ENCODE measurements around the gene MSH2.
"Not testable (repeated sequence)": the region's sequence is repeated elsewhere in the genome, so short reads cannot be mapped to it uniquely, and the experiment has no call there.

The MSH2 gene

DNA sequence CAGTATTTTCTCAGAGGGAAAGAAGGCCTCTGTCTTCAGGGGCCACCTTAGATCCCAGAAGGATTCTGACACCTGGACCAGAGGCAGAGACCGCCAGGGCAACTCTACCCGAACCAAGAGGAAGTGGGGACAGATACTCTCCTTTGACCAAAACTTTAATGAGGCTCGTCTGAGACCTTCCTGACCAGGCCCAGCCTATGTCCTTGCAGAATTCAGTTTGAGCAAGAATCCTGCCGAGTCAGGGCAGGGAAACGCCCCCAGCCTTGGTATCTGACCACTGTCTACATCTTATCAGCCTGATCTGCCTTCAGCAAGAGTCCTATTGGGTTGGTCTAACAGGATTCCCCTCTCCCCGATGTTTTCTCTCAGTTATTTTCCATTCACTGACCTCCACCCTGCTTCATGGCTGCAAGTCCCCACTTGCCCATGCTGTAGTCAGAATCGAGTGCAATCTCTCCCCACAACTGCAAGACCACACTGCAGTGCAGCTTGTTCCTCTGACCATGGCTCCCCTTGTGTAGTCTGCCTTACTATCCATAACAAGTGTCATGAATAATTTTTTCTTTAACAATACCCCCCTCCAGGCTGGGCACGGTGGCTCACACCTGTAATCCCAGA is 95.0 kb downstream of the MSH2 start:
- H3K27me3 Mint-ChIP-seq (ENCODE audit: low read depth), result peaks cover 5% of the 10 kb centered on the region
- peaks cover 16% of the 10 kb centered on the region for H3K36me3 Mint-ChIP-seq (ENCODE audit: low read depth)
- H3K9me3 Mint-ChIP-seq, result peaks cover 29% of the 10 kb centered on the region
- no peak overlapping the region for H3K27ac Mint-ChIP-seq
- TF ChIP-seq, protein P1, sequence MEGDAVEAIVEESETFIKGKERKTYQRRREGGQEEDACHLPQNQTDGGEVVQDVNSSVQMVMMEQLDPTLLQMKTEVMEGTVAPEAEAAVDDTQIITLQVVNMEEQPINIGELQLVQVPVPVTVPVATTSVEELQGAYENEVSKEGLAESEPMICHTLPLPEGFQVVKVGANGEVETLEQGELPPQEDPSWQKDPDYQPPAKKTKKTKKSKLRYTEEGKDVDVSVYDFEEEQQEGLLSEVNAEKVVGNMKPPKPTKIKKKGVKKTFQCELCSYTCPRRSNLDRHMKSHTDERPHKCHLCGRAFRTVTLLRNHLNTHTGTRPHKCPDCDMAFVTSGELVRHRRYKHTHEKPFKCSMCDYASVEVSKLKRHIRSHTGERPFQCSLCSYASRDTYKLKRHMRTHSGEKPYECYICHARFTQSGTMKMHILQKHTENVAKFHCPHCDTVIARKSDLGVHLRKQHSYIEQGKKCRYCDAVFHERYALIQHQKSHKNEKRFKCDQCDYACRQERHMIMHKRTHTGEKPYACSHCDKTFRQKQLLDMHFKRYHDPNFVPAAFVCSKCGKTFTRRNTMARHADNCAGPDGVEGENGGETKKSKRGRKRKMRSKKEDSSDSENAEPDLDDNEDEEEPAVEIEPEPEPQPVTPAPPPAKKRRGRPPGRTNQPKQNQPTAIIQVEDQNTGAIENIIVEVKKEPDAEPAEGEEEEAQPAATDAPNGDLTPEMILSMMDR (IDR thresholded peaks at IDR 0.05; ENCODE audit: unreplicated experiment in 3 of 3), result no peak
- no peaks in the 10 kb centered on the region for H3K4me1 Mint-ChIP-seq
- H3K4me3 Mint-ChIP-seq, result no peak overlapping the region

DNA sequence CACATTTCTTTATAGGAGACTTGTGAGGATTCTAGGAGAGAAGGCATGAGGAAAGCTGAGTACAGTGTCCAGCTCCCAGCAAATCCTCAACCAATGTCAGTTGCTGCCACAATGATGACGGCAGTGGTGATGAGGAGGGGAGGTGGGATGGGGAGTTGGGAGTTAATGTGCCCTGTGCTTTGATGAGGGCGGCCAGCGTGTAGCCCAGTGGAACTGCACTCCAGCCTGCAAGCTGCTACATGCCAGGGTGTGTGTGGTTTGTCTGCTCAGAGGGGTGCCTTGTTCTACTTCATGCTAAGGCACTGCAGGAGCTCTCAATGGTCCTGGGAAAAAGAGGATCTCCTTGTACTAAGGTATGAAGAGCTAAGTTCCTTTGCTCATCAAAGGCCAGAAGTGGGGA is 96.1 kb downstream of the MSH2 start:
- peaks cover 26% of the 10 kb centered on the region for H3K9me3 Mint-ChIP-seq
- no peak overlapping the region for H3K4me3 Mint-ChIP-seq
- H3K27ac Mint-ChIP-seq, result no peak overlapping the region
- H3K27me3 Mint-ChIP-seq (ENCODE audit: low read depth), result peaks cover 2% of the 10 kb centered on the region
- H3K36me3 Mint-ChIP-seq (ENCODE audit: low read depth), result peaks cover 8% of the 10 kb centered on the region
- TF ChIP-seq, protein P1 (IDR thresholded peaks at IDR 0.05; ENCODE audit: unreplicated experiment in 3 of 3), result no peak
- H3K4me1 Mint-ChIP-seq, result no peaks in the 10 kb centered on the region

DNA sequence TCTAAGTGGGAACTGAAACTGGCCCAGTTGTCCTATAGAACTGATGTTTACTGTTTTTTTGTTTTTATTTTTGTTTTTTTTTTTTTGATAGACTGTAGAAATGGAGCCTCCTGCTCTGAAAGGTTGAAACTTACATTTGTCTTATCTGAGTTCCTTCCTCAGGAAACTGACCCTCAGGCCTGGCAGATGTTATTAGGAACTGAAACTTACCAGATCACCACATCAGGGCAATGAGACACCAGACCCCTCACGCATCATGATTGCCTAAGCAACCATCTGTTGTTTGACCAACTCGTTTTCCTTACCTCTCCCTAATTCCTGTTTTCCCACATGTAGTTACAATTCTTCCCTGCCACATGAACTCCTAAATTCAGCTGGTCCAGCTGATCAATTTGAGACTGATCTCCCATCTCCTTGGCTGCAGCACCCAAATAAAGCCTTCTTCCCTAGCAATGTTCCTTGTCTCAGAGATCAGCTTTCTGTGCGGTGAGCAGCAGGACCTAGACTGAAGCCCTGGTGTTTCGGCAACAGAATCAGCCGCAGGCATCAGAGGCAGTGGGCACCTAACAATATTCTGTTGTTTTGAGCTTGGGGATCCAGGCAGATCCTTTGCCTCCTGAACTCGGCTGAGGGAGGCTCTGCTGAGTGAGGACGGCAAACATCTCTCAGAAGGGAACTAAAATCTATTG is 96.8 kb downstream of the MSH2 start:
- H3K27me3 Mint-ChIP-seq (ENCODE audit: low read depth), result no peaks in the 10 kb centered on the region
- H3K27ac Mint-ChIP-seq, result no peak overlapping the region
- TF ChIP-seq, protein P1 (IDR thresholded peaks at IDR 0.05; ENCODE audit: unreplicated experiment in 3 of 3), result no peak
- no peak overlapping the region for H3K4me3 Mint-ChIP-seq
- H3K36me3 Mint-ChIP-seq (ENCODE audit: low read depth), result peaks cover 8% of the 10 kb centered on the region
- H3K9me3 Mint-ChIP-seq, result peaks cover 32% of the 10 kb centered on the region
- H3K4me1 Mint-ChIP-seq, result no peaks in the 10 kb centered on the region

DNA sequence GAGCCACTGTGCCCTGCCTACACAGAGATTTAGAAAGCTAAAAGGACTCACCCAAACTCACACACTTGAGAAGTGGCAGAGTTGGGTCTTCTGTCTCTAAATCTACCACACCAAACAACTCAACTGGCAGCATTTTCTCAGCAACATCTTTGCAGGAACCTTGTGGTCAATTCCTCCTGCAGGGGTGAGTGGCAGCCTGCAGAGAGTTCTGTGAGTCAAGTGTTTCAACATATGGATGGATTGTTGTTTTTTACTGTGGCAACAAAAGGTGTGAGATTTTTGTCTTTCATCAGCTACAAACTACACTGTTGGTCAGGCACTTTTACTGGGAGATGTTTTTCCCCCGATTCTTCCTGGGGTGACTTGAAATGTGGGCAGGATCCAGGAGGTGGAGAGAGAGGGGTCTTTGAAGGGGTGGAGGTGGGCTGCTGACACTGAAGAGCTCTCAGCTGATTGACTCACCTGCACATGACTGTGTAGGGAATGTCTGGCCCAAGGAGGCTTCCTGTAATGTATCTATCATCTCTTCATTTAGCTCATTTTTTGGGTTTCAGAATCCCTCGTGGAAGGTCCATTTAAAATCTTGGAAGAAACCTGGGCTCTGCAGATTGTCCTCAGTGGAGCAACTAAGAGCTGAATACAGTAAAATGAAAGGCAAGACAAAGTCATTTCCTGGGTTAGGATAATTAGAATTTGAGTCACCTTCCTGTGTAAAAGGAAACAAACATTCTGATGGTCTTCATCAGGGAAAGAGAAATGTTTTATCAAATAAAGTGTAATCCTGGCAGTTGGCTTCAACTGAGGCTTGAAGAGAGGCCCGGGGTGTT is 98.6 kb downstream of the MSH2 start:
- TF ChIP-seq, protein P1 (IDR thresholded peaks at IDR 0.05; ENCODE audit: unreplicated experiment in 3 of 3), result no peak
- Mint-ChIP-seq H3K4me3 (no peak overlapping the region), H3K9me3 (peaks cover 37% of the 10 kb centered on the region)

DNA sequence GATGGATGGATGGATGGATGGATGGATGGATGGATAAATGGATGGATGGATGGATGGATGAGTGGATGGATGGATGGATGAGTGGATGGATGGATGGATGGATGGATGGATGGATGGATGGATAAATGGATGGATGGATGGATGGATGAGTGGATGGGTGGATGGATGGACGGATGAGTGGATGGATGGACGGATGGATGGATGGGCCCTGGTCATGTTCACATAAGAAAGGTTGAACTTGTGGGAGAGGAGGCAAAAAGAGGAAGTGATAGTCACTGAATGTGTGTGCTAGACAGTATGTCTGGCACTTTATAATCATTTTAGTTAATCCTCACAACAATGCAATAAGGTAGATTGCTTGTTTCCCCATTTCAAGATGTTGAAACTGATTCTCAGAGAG is 99.5 kb downstream of the MSH2 start:
- H3K27ac Mint-ChIP-seq; H3K27me3 Mint-ChIP-seq (ENCODE audit: low read depth); H3K4me1 Mint-ChIP-seq; H3K36me3 Mint-ChIP-seq (ENCODE audit: low read depth); H3K4me3 Mint-ChIP-seq: not testable (repeated sequence)
- peaks cover 34% of the 10 kb centered on the region for H3K9me3 Mint-ChIP-seq

More for the DNA sequence above, 98.6 kb downstream of the MSH2 start:
- Mint-ChIP-seq H3K36me3 (ENCODE audit: low read depth) (peaks cover 8% of the 10 kb centered on the region), H3K4me1 (no peaks in the 10 kb centered on the region), H3K27ac (no peak overlapping the region), H3K27me3 (ENCODE audit: low read depth) (no peaks in the 10 kb centered on the region)

DNA sequence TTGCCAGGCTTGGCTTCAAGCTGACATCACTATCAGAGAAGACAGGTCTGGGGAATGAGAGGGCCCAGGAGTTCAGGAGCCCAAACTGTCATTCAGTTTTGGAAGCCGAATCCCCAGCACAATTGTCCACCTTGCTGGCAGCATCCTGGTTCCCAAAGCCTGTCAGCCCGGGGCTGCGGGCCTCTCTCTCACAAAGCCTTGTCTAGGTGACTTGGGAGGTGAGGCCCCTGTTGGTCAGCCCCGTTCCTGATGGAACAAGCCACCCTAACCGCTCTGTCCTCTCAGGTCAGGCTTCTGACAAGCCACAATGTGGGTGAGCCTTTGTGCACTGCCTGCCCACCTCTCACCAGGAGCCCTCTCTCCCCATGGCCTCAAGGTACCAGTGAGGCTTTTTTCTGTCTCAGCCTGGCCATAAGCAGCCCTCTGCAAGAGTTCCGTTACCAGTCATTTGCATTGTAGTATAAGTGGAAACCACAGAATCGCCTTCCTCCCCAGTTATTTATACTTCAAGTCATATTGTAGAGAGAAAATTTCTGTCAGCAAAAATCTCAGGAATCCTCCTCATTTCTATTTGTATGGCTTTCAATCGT is 100.6 kb downstream of the MSH2 start:
- Mint-ChIP-seq H3K9me3 (peaks cover 33% of the 10 kb centered on the region), H3K36me3 (ENCODE audit: low read depth) (peaks cover 8% of the 10 kb centered on the region), H3K27me3 (ENCODE audit: low read depth) (no peaks in the 10 kb centered on the region), H3K27ac (no peak overlapping the region), H3K4me3 (no peak overlapping the region), H3K4me1 (no peaks in the 10 kb centered on the region)
- TF ChIP-seq, protein P1 (IDR thresholded peaks at IDR 0.05; ENCODE audit: unreplicated experiment in 3 of 3), result no peak

Measured in nephron (organoid).